Measurements from ENCODE around the gene RRP15. TPM values are rescaled to one million over a fixed set of nuclear protein-coding genes. Genes with fewer than 3 reads are reported as not detected.
A peak's percentile ranks its signal among the peaks of the same experiment; 100 is the strongest.

RRP15 gene
- total and polyA plus RNA-seq, 9 of the 15 experiments (the other 6 are each of a cell fraction or from before 2014, with no cell fraction given) = 9.5 to 58.1 (median 29.3) TPM

GRCh38 chr1:218377143-218377660 lies 92.1 kb downstream of the RRP15 start (continued):
- no peak for TF ChIP-seq ZBTB9 (CRISPR knock-in tag; IDR thresholded peaks at IDR 0.05)
- no peak for TF ChIP-seq ZNF175 (CRISPR knock-in tag; IDR thresholded peaks at IDR 0.05; ENCODE audit: low read depth)
- TF ChIP-seq RREB1 (CRISPR knock-in tag; IDR thresholded peaks at IDR 0.05) = no peak
- TF ChIP-seq SAFB (IDR thresholded peaks at IDR 0.05; ENCODE audit: borderline replicate concordance, low read depth, low read length) = no peak
- TF ChIP-seq ARID2 (IDR thresholded peaks at IDR 0.05) = no peak
- TF ChIP-seq PURB (CRISPR knock-in tag; IDR thresholded peaks at IDR 0.05; ENCODE audit: low read depth) = no peak
- TF ChIP-seq ATF7 (IDR thresholded peaks at IDR 0.05) = no peak
- peak; percentile 42 for TF ChIP-seq TEAD4 (IDR thresholded peaks at IDR 0.05; ENCODE audit: low read length)
- TF ChIP-seq TEAD4 (CRISPR knock-in tag; IDR thresholded peaks at IDR 0.05; ENCODE audit: borderline replicate concordance) = no peak
- no peak for TF ChIP-seq SETDB1 (IDR thresholded peaks at IDR 0.05; ENCODE audit: low read length)
- no peak for TF ChIP-seq ZSCAN29 (IDR thresholded peaks at IDR 0.05)
- no peak for TF ChIP-seq E2F3 (CRISPR knock-in tag; IDR thresholded peaks at IDR 0.05)
- no peak for TF ChIP-seq RBM17 (IDR thresholded peaks at IDR 0.05; ENCODE audit: borderline replicate concordance, low read depth, low read length)

All from K562 (cell line).